Natural killer cell (primary cell): ENCODE results near the gene MDGA2. TPM values are rescaled to one million over a fixed set of nuclear protein-coding genes. Genes with fewer than 3 reads are reported as not detected.

Experiments used
- ATAC-seq, 3 donors: fragments of 150-1000 bp in 2 of 3; fragments of 200-7000 bp in 1 of 3; cut with Tn5 transposase; 1 replicate in 1 of 3; 2 replicates in 2 of 3; pipeline ENCODE4 v1.10.0; 2021; ENCODE audit warnings: mild to moderate bottlenecking in 2 of 3, moderate library complexity in 2 of 3
- DNase-seq, 2 donors: peaks; one replicate each; pipeline versions ENCODE4 v3.0.0 to v3.0.0-alpha.2; 2013 to 2021; ENCODE audit warnings: mixed read lengths in 1 of 2
- H3K27ac ChIP-seq: one replicate; pipeline ENCODE4 v1.5.1; 2013; ENCODE audit warnings: mild to moderate bottlenecking, low read length
- H3K27me3 ChIP-seq: one replicate; pipeline ENCODE4 v1.6.1; 2013; ENCODE audit warnings: low read length; ENCODE audit not compliant: control insufficient read depth, insufficient read depth
- H3K36me3 ChIP-seq: one replicate; pipeline ENCODE4 v1.6.1; 2013; ENCODE audit warnings: low read length; ENCODE audit not compliant: control insufficient read depth, insufficient read depth
- H3K4me1 ChIP-seq: one replicate; pipeline ENCODE4 v1.6.1; 2013; ENCODE audit warnings: low read length; ENCODE audit not compliant: control insufficient read depth, insufficient read depth
- H3K4me3 ChIP-seq: one replicate; pipeline ENCODE4 v1.5.1; 2013; ENCODE audit warnings: low read length
- H3K9me3 ChIP-seq: one replicate; pipeline ENCODE4 v1.6.1; 2013; ENCODE audit warnings: low read length; ENCODE audit not compliant: control insufficient read depth, insufficient read depth
- H3K27ac Mint-ChIP-seq, 2 donors: one replicate each; pipeline ENCODE4 v1.8.0; 2022; ENCODE audit warnings: mild to moderate bottlenecking in 2 of 2, mixed read lengths in 2 of 2, moderate library complexity in 1 of 2
- H3K27me3 Mint-ChIP-seq, 2 donors: one replicate each; pipeline ENCODE4 v1.8.0; 2022; ENCODE audit warnings: low read depth in 2 of 2, mixed read lengths in 2 of 2
- H3K36me3 Mint-ChIP-seq: one replicate; pipeline ENCODE4 v1.8.0; 2022; ENCODE audit warnings: mixed read lengths
- H3K4me1 Mint-ChIP-seq, 2 donors: one replicate each; pipeline ENCODE4 v1.8.0; 2022; ENCODE audit warnings: mixed read lengths in 2 of 2
- H3K4me3 Mint-ChIP-seq: one replicate; pipeline ENCODE4 v1.8.0; 2022; ENCODE audit warnings: mild to moderate bottlenecking, moderate library complexity, mixed read lengths
- H3K9me3 Mint-ChIP-seq, 2 donors: one replicate each; pipeline ENCODE4 v1.8.0; 2022; ENCODE audit warnings: mixed read lengths in 2 of 2
- CTCF ChIP-seq: fragments of 200-600 bp; IDR thresholded peaks from one replicate; pipeline ENCODE4 v1.8.0; 2022; ENCODE audit warnings: antibody characterized with exemption
- WGBS: methylation state at CpG from one replicate; pipeline ENCODE4 v1.1.7; 2013; ENCODE audit warnings: missing lambda C conversion rate; ENCODE audit not compliant: insufficient coverage; 5-methylcytosine and 5-hydroxymethylcytosine counted together
- intact Hi-C: fragments of 100-400 bp; cut with micrococcal nuclease; formaldehyde crosslinking; loops from one replicate; pipeline ENCODE4 v1.14.2; 2022
- total RNA-seq, 4 donors: library from RNA; stranded (reverse); fragments of 120-200 nt in 1 of 4; gene quantifications; one replicate each; pipeline versions ENCODE4 v1.2.3 to v1.2.4, GENCODE V29; 2013 to 2022

MDGA2 gene
- total RNA-seq, 3 donors from 2014 or later (not counting 1 experiment from before 2014, with no cell fraction given) = not detected

- H3K27me3 ChIP-seq = no peaks in the 10 kb centered on the region
- H3K36me3 ChIP-seq = no peaks in the 10 kb centered on the region
- no peaks in the 10 kb centered on the region for H3K36me3 Mint-ChIP-seq
- no peaks in the 10 kb centered on the region for H3K27me3 Mint-ChIP-seq
- peaks cover 2 to 11% of the 10 kb centered on the region in 2 donors for H3K9me3 Mint-ChIP-seq
- H3K4me3 Mint-ChIP-seq = no peak overlapping the region
- H3K27ac Mint-ChIP-seq = no peak overlapping the region
- no peaks in the 10 kb centered on the region for H3K9me3 ChIP-seq
- no peak for TF ChIP-seq CTCF
- no peak overlapping the region for H3K4me3 ChIP-seq
- intact Hi-C loops = no loop called here
- no peaks in the 10 kb centered on the region for H3K4me1 Mint-ChIP-seq
- H3K4me1 ChIP-seq = no peaks in the 10 kb centered on the region
- no peak for DNase-seq
- ATAC-seq = no peak
- no peak overlapping the region for H3K27ac ChIP-seq
- 81% methylated on average over 4 of the region's 6 CpGs for WGBS
Measured at GRCh38 chr14:46902837-46903236, 772.6 kb downstream of the MDGA2 start.

- Histone ChIP-seq H3K4me1 (no peaks in the 10 kb centered on the region), H3K27ac (no peak overlapping the region), H3K4me3 (no peak overlapping the region), H3K27me3 (no peaks in the 10 kb centered on the region), H3K9me3 (no peaks in the 10 kb centered on the region), H3K36me3 (no peaks in the 10 kb centered on the region)
- H3K36me3 Mint-ChIP-seq = no peaks in the 10 kb centered on the region
- H3K27me3 Mint-ChIP-seq = no peaks in the 10 kb centered on the region
- no peak overlapping the region for H3K4me3 Mint-ChIP-seq
- no peak overlapping the region for H3K27ac Mint-ChIP-seq
- no peak for DNase-seq
- peaks cover 7 to 13% of the 10 kb centered on the region in 2 donors for H3K9me3 Mint-ChIP-seq
- TF ChIP-seq CTCF = no peak
- intact Hi-C loops = no loop called here
- no peaks in the 10 kb centered on the region for H3K4me1 Mint-ChIP-seq
- no peak for ATAC-seq
Measured at GRCh38 chr14:46894476-46894875, 780.9 kb downstream of the MDGA2 start.

- no peak for DNase-seq
- H3K4me3 Mint-ChIP-seq = no peak overlapping the region
- no peaks in the 10 kb centered on the region for H3K27me3 ChIP-seq
- no peaks in the 10 kb centered on the region for H3K9me3 ChIP-seq
- no peak for ATAC-seq
- no peak overlapping the region for H3K27ac Mint-ChIP-seq
- H3K36me3 Mint-ChIP-seq = no peaks in the 10 kb centered on the region
- no peaks in the 10 kb centered on the region for H3K4me1 ChIP-seq
- intact Hi-C loops = no loop called here
- 100% methylated on average over 1 of the region's 1 CpG for WGBS
- H3K9me3 Mint-ChIP-seq = peaks cover 2 to 7% of the 10 kb centered on the region in 2 donors
- no peak overlapping the region for H3K4me3 ChIP-seq
- no peaks in the 10 kb centered on the region for H3K27me3 Mint-ChIP-seq
- H3K4me1 Mint-ChIP-seq = no peaks in the 10 kb centered on the region
- TF ChIP-seq CTCF = no peak
- no peak overlapping the region for H3K27ac ChIP-seq
- no peaks in the 10 kb centered on the region for H3K36me3 ChIP-seq
Measured at GRCh38 chr14:46887144-46887543, 788.3 kb downstream of the MDGA2 start.

- DNase-seq = no peak
- intact Hi-C loops = no loop called here
- H3K4me3 ChIP-seq = no peak overlapping the region
- H3K9me3 Mint-ChIP-seq = peaks cover 2 to 12% of the 10 kb centered on the region in 2 donors
- no peaks in the 10 kb centered on the region for H3K27me3 ChIP-seq
- H3K4me1 ChIP-seq = no peaks in the 10 kb centered on the region
- TF ChIP-seq CTCF = no peak
- H3K27ac ChIP-seq = no peak overlapping the region
- no peak for ATAC-seq
- H3K4me3 Mint-ChIP-seq = no peak overlapping the region
- no peaks in the 10 kb centered on the region for H3K36me3 ChIP-seq
- H3K27ac Mint-ChIP-seq = no peak overlapping the region
- H3K9me3 ChIP-seq = no peaks in the 10 kb centered on the region
- WGBS = 100% methylated on average over 3 of the region's 3 CpGs
- no peaks in the 10 kb centered on the region for H3K36me3 Mint-ChIP-seq
- no peaks in the 10 kb centered on the region for H3K4me1 Mint-ChIP-seq
- H3K27me3 Mint-ChIP-seq = no peaks in the 10 kb centered on the region
Measured at GRCh38 chr14:46885566-46885965, 789.8 kb downstream of the MDGA2 start.
